GM12874 (cell line): ENCODE data around the gene COL10A1.

Experiments
- TF ChIP-seq, protein P1 (sequence below): IDR thresholded peaks from 2 replicates; pipeline ENCODE4 v1.5.1; 2011; ENCODE audit warnings: low read depth, mild to moderate bottlenecking, control low read depth, low read length, moderate library complexity; ENCODE audit not compliant: insufficient read depth

COL10A1 gene

DNA sequence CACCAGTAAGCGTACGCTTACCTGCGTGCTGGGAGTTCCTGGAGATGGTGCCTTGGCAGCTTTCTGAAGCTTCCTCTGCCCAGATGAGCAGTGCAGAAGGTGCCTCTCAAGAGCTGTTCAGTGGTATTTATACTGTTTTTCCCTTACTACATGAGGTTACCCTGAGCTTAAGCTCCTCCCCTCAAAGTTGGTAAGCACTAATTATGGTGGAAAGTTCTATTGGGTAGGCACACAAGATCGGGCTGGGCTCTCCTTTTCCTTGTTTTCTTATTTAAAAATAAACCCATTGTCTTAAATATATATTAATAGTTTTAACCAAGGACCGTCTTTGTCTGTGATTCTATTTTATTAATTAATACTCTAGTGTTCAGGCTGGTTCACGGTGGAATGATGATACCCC is at the start of gene COL10A1:
TSS of gene COL10A1 (minus strand) at position 101 of the 400 bp plus-strand sequence. CDS start 640 bp downstream, outside the sequence.
- TF ChIP-seq, protein P1, sequence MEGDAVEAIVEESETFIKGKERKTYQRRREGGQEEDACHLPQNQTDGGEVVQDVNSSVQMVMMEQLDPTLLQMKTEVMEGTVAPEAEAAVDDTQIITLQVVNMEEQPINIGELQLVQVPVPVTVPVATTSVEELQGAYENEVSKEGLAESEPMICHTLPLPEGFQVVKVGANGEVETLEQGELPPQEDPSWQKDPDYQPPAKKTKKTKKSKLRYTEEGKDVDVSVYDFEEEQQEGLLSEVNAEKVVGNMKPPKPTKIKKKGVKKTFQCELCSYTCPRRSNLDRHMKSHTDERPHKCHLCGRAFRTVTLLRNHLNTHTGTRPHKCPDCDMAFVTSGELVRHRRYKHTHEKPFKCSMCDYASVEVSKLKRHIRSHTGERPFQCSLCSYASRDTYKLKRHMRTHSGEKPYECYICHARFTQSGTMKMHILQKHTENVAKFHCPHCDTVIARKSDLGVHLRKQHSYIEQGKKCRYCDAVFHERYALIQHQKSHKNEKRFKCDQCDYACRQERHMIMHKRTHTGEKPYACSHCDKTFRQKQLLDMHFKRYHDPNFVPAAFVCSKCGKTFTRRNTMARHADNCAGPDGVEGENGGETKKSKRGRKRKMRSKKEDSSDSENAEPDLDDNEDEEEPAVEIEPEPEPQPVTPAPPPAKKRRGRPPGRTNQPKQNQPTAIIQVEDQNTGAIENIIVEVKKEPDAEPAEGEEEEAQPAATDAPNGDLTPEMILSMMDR: no peak

DNA sequence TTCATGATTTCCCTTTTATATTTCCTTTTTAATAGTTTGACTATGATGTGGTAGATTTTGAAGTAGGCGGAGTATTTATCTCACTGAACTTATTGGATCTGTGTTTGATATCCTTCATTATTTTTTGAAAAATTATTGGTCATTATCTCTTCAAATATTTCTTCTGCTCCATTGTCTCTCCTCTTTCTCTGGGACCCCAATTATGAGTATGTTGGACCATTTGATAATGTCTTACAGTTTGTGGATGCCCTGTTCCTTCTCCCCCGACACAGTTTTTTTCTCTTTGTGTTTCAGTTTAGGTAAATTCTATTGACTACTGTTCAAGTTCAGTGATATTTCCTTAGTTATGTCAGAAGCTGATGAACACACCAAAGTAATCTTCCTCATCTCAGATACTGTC is 49.4 kb upstream of the COL10A1 start:
- TF ChIP-seq, protein P1: no peak

DNA sequence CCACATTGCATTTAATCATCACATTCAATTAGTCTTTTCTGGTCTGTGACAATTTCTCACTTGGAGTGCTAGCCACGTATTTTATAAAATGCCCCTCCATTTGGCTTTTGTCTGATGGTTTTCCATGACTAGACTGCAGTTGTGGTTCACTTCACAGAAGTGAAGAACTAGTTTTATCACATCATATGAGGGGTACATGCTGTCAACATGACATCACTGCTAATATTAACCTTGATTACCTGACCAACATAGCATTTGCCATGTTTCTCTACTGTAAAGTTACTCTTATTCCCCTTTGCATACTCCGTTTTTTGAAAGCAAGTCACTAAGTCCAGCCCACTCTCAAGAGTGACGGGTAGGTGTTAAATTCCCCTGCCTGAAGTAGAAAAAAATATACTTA is 48.0 kb upstream of the COL10A1 start:
- TF ChIP-seq, protein P1: no peak

DNA sequence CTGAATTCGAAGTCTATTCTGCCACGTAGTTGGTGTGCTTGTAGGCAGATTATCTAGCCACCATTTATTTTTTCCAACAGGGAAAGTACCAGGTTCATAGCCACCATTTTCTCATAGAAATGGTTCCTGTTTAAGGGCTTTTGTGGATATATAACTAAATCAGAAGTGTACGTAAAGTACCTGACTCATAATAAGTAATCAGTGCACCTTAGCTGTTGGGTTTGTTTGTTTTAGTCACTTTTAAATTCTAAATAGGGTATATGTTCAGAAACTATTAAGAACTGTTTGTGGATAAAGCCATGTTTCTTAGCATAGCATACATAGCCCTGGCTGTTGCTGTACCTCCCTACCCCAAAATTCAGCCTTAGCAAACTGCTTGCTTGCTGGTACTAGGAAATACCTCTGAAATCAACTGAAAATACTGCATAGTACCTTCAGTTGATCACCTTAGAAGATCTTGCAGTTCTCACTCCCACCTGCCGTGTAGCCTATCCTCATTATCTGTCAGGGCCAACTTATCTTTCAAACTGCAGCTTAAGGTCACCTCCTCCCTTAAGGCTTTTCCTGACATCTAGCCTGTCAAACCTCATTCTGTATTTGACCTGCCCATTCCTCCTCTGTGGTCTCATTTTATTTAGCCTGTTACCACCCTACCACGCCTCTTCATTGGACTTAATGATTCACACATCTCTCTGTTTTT is 44.6 kb upstream of the COL10A1 start:
- TF ChIP-seq, protein P1: no peak

DNA sequence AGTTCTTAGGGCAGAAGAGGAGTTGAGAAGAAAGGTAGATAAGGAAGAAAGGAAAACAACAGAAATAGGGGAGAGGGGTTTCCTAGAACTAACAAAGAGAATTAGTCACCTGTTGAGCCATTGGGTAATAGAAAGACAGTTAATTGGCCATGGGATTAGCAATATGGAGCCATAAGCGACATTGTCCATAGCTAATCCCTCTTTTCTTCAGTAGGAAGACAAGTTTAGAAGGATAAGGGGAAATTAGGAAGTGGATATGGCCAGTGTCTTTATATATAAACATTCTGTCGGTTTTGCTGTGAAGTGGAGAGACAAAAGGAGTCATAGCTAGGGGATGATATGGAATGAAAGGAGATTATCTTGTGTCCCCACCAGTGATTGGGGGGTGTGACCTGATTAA is 43.9 kb upstream of the COL10A1 start:
- TF ChIP-seq, protein P1: no peak

DNA sequence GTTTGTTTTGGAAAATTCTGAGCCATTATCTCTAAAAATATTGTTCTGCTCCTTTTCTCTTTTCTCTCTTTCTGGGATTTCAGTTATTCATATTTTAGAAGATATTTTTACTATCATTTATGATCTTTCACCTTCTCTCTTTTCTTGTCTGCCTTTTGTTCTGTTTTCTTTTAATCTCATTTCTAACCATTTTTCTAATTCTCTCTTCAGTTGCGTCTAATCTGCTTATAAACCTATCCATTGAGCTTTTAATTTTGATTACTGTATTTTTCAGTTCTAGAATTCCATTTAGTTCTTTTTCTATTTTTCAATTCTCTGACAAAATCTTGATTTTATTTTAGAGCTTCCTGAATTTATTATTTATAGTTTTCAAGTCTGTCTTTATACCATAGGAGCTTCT is 42.2 kb upstream of the COL10A1 start:
- TF ChIP-seq, protein P1: no peak

DNA sequence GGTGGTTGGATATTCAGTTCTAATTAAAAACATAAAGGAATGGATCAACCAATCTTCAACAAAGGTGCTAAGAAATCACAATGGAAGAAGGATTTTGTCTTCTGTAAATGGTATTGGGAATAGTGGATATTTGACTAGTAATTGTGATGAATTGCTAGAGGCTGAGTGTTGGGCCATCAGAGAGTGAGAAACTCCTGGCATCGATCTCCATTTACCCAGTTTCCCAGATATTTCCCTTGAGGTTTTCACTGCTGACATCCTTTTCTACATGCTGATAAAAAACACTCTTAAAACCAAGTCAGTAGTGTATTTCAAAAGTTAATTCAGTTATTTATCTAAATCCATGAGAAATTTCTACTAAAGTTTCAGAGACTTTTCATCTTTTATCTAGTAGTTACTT is 40.4 kb upstream of the COL10A1 start:
- TF ChIP-seq, protein P1: no peak

DNA sequence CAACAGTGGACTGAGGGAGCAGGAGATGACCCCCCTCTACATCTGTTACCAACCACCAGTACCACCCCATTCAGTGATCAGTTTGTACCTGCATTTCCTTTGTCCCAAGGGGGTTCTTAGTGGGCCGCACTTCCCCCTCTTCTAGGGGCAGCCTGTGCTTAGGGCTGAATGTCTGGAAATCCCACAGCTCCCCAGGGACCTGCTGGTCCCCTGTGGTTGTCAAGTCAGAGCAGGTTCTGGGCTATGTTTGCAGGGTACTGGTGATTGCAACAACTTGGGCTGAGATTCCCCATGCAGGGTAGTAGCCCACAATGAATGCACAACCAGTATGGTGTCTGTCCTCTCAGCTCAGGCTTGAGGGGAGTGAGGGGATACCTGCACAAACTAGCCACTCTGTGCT is 39.7 kb upstream of the COL10A1 start:
- TF ChIP-seq, protein P1: no peak
